Measurements from ENCODE around the gene GFER.
"Not testable (repeated sequence)": the region's sequence is repeated elsewhere in the genome, so short reads cannot be mapped to it uniquely, and the experiment has no call there.

Gene GFER

DNA sequence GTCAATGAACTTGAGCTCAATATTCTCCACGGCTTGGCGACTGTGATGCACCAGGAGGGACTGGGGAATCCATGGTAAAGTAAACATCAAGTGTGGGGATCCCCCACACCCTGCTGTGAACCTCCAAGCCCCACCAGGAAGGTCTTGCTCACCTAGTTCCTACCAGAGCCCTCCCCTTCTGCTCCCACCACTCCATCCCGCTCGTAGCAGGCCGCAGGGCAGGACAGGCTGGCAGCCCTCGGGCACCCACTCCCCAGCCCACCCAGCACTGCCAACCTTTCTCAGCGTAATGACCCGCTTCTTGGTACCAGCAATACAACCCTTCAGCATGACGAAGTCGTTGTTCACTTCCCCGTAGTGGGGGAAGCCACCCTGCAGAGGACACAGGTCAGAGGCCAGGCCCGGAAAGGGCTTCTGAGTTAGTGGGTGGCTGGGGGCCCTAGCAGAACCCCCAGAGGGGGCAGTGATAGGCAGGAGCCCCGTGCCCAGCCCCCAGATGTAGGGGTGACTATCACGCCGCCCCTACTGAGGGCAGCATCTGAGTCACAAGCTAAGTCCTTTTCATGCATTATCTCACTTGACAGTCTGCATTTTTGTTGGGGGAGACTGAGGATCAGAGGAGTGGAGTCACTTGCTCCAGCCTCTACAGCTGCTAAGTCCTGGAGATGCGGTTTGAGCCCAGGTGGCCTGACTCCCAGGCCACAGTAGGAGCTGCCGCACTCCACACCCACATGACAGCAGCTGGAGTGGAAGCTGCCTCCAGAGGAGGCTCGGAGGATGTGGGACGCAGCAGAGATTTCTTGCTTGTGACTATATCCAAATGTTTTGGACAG lies 38.2 kb upstream of the GFER start:
- no peak for DNase-seq
- TF ChIP-seq POLR2A (IDR thresholded peaks at IDR 0.05; ENCODE audit: low read length): no peak

DNA sequence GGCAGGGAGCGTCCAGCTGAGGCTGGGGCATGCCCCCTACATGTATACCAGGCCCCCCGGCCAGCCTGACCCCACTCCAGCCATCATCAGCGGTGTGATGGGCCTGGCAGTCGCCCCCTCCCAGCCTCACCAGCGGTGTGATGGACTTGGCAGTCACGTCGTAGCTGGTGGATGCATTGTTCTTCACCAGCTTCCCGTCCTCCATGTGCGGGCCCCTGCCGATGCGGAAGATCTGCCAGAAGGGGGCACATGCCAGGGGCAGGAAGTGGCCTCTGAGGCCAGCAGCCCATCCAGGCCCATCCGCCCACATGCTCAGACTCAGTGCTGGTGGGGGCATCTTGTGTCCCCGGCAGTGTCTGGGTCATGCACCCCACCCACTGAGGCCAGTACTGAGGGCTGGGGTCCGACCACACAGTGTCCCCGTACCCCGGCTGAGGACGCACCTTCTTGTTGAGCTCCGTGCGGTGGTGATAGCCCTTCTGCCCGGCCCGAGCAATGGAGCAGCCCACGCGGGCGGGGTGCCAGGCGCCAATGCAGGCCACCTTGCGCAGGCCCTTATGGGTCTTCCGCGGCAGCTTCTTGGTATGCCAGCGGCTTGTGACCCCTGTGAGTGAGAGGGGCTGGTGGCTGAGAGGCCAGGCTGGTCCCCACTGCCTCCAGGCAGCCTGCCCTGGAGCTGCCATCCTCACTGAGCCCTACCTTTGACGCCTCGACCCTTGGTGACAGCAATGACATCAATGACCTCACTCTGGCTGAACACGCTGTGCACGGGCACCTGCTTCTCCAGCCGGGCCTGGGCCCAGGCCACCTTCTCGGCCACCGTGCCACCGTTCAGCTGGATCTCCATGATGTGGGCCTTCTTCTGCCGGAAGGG lies 37.3 kb upstream of the GFER start:
- DNase-seq: no peak
- TF ChIP-seq GATA1 (IDR thresholded peaks at IDR 0.05; ENCODE audit: low read depth, low read length) (no peak), POLR2A (IDR thresholded peaks at IDR 0.05; ENCODE audit: low read length) (no peak)

DNA sequence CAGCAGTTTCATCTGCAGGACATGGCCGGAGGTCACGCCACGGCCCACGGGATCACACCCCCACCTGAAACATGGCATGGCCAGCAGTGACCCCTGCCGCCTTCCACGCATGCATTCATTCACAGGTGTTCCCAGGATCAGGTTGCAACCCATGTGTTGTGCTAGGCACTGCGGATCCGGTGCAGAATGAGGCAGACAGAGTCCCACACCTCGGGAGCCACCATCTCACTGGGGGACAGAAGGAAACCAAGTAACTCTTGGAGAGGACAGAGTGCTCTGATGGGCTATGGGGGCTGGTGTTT lies 36.7 kb upstream of the GFER start:
- DNase-seq: no peak
- TF ChIP-seq POLR2A (IDR thresholded peaks at IDR 0.05; ENCODE audit: low read length) (no peak), GATA1 (IDR thresholded peaks at IDR 0.05; ENCODE audit: low read depth, low read length) (no peak)

- TF ChIP-seq GATA1 (IDR thresholded peaks at IDR 0.05; ENCODE audit: low read depth, low read length): no peak
- no peak for TF ChIP-seq POLR2A (IDR thresholded peaks at IDR 0.05; ENCODE audit: low read length)
Observed at GRCh38 chr16:1949507-1949906, 34.5 kb upstream of the GFER start.

DNA sequence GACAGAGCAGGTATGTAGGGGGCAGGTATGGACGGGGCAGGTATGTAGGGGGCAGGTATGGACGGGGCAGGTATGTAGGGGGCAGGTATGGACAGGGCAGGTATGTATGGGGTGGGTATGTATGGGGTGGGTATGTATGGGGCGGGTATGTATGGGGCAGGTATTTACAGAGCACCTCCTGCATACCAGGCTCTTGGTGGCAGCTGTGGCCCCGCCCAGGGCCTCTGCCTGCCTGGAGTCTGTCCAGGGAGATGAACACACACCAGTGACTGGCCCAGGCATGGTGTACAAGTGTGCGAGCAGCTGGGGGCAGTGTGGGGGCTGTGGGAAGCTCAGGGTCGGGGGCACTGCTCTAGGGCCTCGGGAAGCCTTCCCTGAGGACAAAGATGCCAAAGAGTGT lies 33.9 kb upstream of the GFER start:
- no peak for TF ChIP-seq POLR2A (IDR thresholded peaks at IDR 0.05; ENCODE audit: low read length)
- no peak for TF ChIP-seq GATA1 (IDR thresholded peaks at IDR 0.05; ENCODE audit: low read depth, low read length)
- no peak for DNase-seq

More at GRCh38 chr16:1949507-1949906, 34.5 kb upstream of the GFER start:
- no peak for DNase-seq

GRCh38 chr16:1950559-1950958 lies 33.4 kb upstream of the GFER start:
- DNase-seq: no peak
- no peak for TF ChIP-seq POLR2A (IDR thresholded peaks at IDR 0.05; ENCODE audit: low read length)

DNA sequence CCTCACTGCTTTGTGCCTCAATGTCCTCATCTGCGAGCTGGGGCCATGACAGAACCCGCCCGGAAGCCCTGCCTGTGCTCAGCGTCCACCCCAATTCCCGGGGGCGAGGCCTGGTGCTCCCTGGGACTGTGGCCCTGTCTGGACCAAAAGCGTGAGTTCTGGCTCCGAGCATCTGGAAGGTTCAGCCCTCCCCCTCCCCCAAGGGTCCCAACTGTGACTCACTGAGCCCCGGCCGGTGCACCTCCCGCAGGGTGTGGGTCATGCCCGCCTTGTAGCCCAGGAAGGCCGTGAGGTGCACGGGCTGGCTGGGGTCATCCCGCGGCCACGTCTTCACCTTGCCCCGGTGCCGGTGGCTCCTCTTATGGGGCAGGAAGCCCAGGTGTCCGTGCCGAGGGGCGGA lies 30.3 kb upstream of the GFER start:
- DNase-seq: no peak
- TF ChIP-seq POLR2A (IDR thresholded peaks at IDR 0.05; ENCODE audit: low read length): no peak
- no peak for TF ChIP-seq GATA1 (IDR thresholded peaks at IDR 0.05; ENCODE audit: low read depth, low read length)

DNA sequence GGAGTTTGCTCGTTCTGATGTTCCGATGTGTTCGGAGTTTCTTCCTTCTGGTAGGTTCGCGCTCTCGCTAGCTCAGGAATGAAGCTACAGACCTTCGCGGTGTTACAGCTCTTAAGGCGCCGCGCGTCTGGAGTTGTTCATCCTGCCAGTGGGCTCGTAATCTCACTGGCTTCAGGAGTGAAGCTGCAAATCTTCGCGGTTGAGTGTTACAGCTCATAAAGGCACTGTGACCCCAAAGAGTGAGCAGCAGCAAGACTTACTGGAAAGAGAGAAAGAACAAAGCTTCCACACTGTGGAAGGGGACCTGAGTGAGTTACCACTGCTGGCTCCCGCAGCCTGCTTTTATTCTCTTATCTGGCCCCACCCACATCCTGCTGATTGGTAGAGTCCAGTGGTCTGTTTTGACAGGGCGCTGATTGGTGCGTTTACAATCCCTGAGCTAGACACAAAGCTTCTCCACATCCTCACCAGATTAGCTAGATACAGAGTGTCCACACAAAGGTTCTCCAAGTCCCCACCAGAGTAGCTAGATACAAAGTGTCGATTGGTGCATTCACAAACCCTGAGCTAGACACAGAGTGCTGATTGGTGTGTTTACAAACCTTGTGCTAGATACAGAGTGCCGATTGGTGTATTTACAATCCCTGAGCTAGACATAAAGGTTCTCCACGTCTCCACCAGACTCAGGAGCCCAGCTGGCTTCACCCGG lies 26.4 kb upstream of the GFER start:
- DNase-seq: not testable (repeated sequence)

DNA sequence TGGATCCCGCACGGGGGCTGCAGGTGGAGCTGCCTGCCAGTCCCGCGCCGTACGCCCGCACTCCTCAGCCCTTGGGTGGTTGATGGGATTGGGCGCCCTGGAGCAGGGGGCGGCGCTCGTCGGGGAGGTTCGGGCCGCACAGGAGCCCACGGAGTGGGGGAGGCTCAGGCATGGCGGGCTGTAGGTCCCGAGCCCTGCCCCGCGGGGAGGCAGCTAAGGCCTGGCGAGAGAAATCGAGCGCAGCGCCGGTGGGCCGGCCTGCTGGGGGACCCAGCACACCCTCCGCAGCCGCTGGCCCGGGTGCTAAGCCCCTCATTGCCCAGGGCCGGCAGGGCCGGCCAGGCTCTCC lies 25.9 kb upstream of the GFER start:
- DNase-seq: not testable (repeated sequence)

DNA sequence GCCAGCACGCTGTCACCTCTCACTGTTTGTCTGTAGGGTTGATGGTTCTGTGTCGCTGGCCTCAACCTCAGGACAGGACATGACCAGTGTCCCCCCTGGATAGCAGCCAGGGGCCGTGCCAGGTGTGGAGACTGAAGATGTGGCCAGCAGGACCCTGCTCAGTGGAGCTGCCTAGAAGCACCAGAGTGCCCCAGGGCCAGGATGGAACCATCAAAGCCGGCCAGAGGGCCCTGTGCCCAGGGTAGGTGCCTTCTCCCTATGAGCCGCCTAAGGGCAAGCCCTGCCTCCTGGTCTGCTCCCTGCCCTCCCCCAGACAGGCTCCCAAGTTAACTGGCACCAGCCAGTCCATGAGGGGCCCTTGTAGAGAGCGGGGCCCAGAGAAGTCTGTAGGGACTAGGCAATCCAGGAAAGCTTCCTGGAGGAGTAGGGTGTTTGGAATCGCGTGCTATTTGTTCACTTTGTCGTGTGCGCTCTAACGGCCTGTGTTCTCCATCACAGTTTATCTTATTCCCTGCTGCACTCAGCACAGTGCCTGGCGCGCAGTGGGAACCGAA lies 25.2 kb upstream of the GFER start:
- TF ChIP-seq POLR2A (IDR thresholded peaks at IDR 0.05; ENCODE audit: low read length) (no peak), GATA1 (IDR thresholded peaks at IDR 0.05; ENCODE audit: low read depth, low read length) (no peak)
- no peak for DNase-seq

GRCh38 chr16:1959269-1960039 lies 24.5 kb upstream of the GFER start, which contains the start of gene NDUFB10:
NDUFB10 (plus strand) TSS chr16:1959538; CDS start chr16:1959625, 87 bp downstream.
- TF ChIP-seq GATA1 (IDR thresholded peaks at IDR 0.05; ENCODE audit: low read depth, low read length) (no peak), POLR2A (IDR thresholded peaks at IDR 0.05; ENCODE audit: low read length) (peak; percentile 66)
- peak; percentile 91 to 95 for DNase-seq

DNA sequence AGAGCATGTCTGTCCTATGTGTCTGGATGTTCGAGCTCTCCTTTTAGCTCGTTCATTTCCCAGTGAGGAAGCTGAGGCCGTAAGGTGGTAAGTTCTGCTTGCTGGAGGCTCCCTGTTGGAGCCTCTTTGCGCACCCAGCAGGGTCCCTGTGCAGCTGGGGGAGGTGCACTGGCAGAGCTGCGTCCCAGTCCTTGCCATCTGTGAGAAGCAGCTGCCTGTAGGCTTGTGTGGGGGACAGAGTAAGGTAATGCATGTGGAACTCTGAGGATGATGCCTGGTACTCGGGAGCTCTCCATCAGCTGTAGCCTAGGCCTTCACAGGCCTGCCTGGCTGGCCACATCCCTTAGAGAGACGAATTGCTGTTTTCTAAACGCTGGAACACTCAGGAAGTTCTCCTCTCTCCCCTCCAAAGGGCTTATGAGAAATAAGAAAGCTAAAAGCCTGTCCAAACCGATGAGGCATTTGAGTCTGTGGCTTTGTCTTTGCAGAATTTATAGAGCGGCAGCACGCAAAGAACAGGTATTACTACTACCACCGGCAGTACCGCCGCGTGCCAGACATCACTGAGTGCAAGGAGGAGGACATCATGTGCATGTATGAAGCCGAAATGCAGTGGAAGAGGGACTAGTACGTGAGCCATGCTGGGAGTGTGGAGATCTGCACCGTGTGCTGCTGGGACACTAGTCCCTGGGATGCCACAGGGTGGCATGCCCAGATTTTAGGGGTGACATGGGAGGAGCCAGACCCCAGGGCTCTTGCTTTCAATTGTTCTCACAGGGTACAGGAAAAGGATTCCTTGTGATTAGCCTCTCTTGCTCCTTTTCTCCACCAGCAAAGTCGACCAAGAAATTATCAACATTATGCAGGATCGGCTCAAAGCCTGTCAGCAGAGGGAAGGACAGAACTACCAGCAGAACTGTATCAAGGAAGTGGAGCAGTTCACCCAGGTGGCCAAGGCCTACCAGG lies 23.0 kb upstream of the GFER start:
- DNase-seq: peak in 1 of 2 experiments; percentile 64
- TF ChIP-seq POLR2A (IDR thresholded peaks at IDR 0.05; ENCODE audit: low read length): peak; percentile 83
- TF ChIP-seq GATA1 (IDR thresholded peaks at IDR 0.05; ENCODE audit: low read depth, low read length): no peak
